HCEC 1CT (cell line): ENCODE results near the gene EZH1.

Source experiments
- DNase-seq: peaks from one replicate; pipeline ENCODE4 v3.0.0-alpha.2; 2017

The EZH1 gene

GRCh38 chr17:42744806-42745617 lies at the start of gene EZH1:
TSS of gene EZH1 (minus strand) at chr17:42745040. CDS start at chr17:42728941, 16,099 bp downstream.
- DNase-seq: peak; percentile 85

- no peak for DNase-seq
These were observed 47.7 kb upstream of the EZH1 start for GRCh38 chr17:42792545-42792944.

- DNase-seq: no peak
These were observed 47.1 kb upstream of the EZH1 start for GRCh38 chr17:42791948-42792347.

GRCh38 chr17:42787266-42787665 lies 42.4 kb upstream of the EZH1 start:
- DNase-seq: no peak

GRCh38 chr17:42784811-42785592 lies 40.2 kb upstream of the EZH1 start:
- no peak for DNase-seq

- no peak for DNase-seq
These were observed 39.6 kb upstream of the EZH1 start for GRCh38 chr17:42784409-42784808.

GRCh38 chr17:42783791-42784138 lies 38.9 kb upstream of the EZH1 start:
- no peak for DNase-seq

GRCh38 chr17:42783062-42783790 lies 38.4 kb upstream of the EZH1 start:
- peak; percentile 85 for DNase-seq

- no peak for DNase-seq
These were observed 37.6 kb upstream of the EZH1 start for GRCh38 chr17:42782166-42783061.

- no peak for DNase-seq
These were observed 36.9 kb upstream of the EZH1 start for GRCh38 chr17:42781639-42782165.

- no peak for DNase-seq
These were observed 36.2 kb upstream of the EZH1 start for GRCh38 chr17:42780851-42781638.

GRCh38 chr17:42779936-42780850 lies 35.4 kb upstream of the EZH1 start, which contains the start of gene WNK4:
TSS of gene WNK4 (plus strand) at chr17:42780610. CDS start at chr17:42780699, 89 bp downstream.
- DNase-seq: peak; percentile 43

GRCh38 chr17:42779304-42779935 lies 34.6 kb upstream of the EZH1 start:
- no peak for DNase-seq

- DNase-seq: no peak
These were observed 33.7 kb upstream of the EZH1 start for GRCh38 chr17:42778570-42778969.

GRCh38 chr17:42775534-42776098 lies 30.8 kb upstream of the EZH1 start:
- DNase-seq: no peak

GRCh38 chr17:42774066-42774745 lies 29.4 kb upstream of the EZH1 start:
- peak; percentile 59 for DNase-seq

- DNase-seq: peak; percentile 81
These were observed 28.6 kb upstream of the EZH1 start, which contains the start of gene VPS25 for GRCh38 chr17:42773290-42774035. TSS of gene VPS25 (plus strand) at chr17:42773449. CDS start at chr17:42773476, 27 bp downstream.

GRCh38 chr17:42772945-42773289 lies 28.1 kb upstream of the EZH1 start:
- no peak for DNase-seq
